Epidermal melanocyte (primary cell): ENCODE measurements around the gene IMP4.

Experiments
- DNase-seq: peaks from one replicate; pipeline ENCODE4 v3.0.0; 2011; ENCODE audit warnings: low spot score; ENCODE audit not compliant: insufficient read length

Gene IMP4

GRCh38 chr2:130336877-130337734 is 5.6 kb upstream of the IMP4 start:
- DNase-seq = peak; percentile 41

GRCh38 chr2:130337735-130338325 is 4.9 kb upstream of the IMP4 start:
- DNase-seq = no peak

GRCh38 chr2:130338793-130339345 is 3.8 kb upstream of the IMP4 start:
- DNase-seq = no peak

GRCh38 chr2:130339885-130340745 is 2.6 kb upstream of the IMP4 start:
- DNase-seq = no peak

- DNase-seq = no peak
Observed at GRCh38 chr2:130341562-130342019, 1.1 kb upstream of the IMP4 start.

GRCh38 chr2:130342020-130342532 is 621 bp upstream of the IMP4 start:
- DNase-seq = peak; percentile 88

- DNase-seq = no peak
Observed at GRCh38 chr2:130344578-130344977, 1.9 kb downstream of the IMP4 start.

- DNase-seq = no peak
Observed at GRCh38 chr2:130345091-130345490, 2.4 kb downstream of the IMP4 start.

GRCh38 chr2:130345611-130346010 is 2.9 kb downstream of the IMP4 start:
- no peak for DNase-seq

GRCh38 chr2:130346041-130346740 is 3.5 kb downstream of the IMP4 start:
- DNase-seq = no peak

GRCh38 chr2:130346741-130347066 is 4.0 kb downstream of the IMP4 start:
- no peak for DNase-seq

- DNase-seq = no peak
Observed at GRCh38 chr2:130347220-130347925, 4.7 kb downstream of the IMP4 start.

- no peak for DNase-seq
Observed at GRCh38 chr2:130349174-130349573, 6.5 kb downstream of the IMP4 start.

- no peak for DNase-seq
Observed at GRCh38 chr2:130351711-130352110, 9.0 kb downstream of the IMP4 start.

- DNase-seq = no peak
Observed at GRCh38 chr2:130352237-130352636, 9.5 kb downstream of the IMP4 start.

GRCh38 chr2:130353291-130354138 is 10.8 kb downstream of the IMP4 start:
- no peak for DNase-seq

- no peak for DNase-seq
Observed at GRCh38 chr2:130354139-130354428, 11.4 kb downstream of the IMP4 start.

GRCh38 chr2:130355172-130355577 is 12.5 kb downstream of the IMP4 start:
- no peak for DNase-seq

GRCh38 chr2:130355578-130356431 is 13.1 kb downstream of the IMP4 start, which contains the start of gene PTPN18:
Gene PTPN18, plus strand, starts transcription at chr2:130356056. Its CDS starts 52 bp downstream, at chr2:130356108.
- DNase-seq = peak; percentile 76
